Brain microvascular endothelial cell (primary cell): ENCODE results near the gene VASP.

ENCODE experiments used
- DNase-seq: peaks from one replicate; pipeline ENCODE4 v3.0.0-alpha.2; 2020
- H3K27ac ChIP-seq: fragments of 250-450 bp; sonication (Bioruptor Pico); 2 replicates; pipeline ENCODE4 v1.5.1; 2020; ENCODE audit warnings: mild to moderate bottlenecking, moderate library complexity
- H3K27me3 ChIP-seq: fragments of 250-450 bp; sonication (Bioruptor Pico); replicated peaks from 2 replicates; pipeline ENCODE4 v1.5.1; 2020; ENCODE audit warnings: mild to moderate bottlenecking
- H3K36me3 ChIP-seq: fragments of 250-450 bp; sonication (Bioruptor Pico); replicated peaks from 2 replicates; pipeline ENCODE4 v1.5.1; 2020; ENCODE audit warnings: mild to moderate bottlenecking
- H3K4me3 ChIP-seq: 2 replicates; pipeline ENCODE4 v1.5.1; 2011; ENCODE audit warnings: low read depth, mild to moderate bottlenecking, control low read depth, low read length, moderate library complexity
- in situ Hi-C: cut with HindIII; loops from 2 replicates; pipeline ENCODE4 v1.10.0; 2017; ENCODE audit warnings: low sequenced_read_pairs, low pct_ligation_motif_present
- TF ChIP-seq, protein P1 (sequence below): IDR thresholded peaks from 2 replicates; pipeline ENCODE4 v1.5.1; 2011; ENCODE audit warnings: low read depth, mild to moderate bottlenecking, moderate library complexity, low read length, control low read depth, inconsistent platforms; ENCODE audit errors: missing control alignments

VASP gene

DNA sequence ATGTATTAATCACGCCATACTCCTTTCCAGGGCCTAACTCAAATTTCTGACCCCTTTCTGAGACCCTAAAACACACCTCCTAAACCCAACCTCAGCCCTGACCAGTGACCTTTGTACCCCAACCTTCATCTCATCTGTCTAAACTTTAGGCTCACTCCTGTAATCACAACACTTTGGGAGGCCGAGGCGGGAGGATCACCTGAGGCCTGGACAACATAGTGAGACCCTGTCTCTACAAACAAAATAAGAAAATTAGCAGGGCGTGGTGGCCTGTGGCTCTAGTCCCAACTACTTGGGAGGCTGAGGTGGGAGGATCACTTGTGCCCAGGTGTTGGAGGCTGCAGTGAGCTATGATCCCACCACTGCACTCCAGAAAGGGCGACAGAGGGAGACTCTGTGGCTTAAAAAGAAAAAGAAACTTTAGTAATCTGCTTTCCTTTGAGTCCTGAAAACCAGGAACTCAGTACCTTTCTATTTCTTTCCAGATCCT lies 15.1 kb upstream of the VASP start:
- DNase-seq: no peak
- in situ Hi-C loops: no loop called here
- no peak overlapping the region for H3K4me3 ChIP-seq
- no peaks in the 10 kb centered on the region for H3K27me3 ChIP-seq
- TF ChIP-seq, protein P1, sequence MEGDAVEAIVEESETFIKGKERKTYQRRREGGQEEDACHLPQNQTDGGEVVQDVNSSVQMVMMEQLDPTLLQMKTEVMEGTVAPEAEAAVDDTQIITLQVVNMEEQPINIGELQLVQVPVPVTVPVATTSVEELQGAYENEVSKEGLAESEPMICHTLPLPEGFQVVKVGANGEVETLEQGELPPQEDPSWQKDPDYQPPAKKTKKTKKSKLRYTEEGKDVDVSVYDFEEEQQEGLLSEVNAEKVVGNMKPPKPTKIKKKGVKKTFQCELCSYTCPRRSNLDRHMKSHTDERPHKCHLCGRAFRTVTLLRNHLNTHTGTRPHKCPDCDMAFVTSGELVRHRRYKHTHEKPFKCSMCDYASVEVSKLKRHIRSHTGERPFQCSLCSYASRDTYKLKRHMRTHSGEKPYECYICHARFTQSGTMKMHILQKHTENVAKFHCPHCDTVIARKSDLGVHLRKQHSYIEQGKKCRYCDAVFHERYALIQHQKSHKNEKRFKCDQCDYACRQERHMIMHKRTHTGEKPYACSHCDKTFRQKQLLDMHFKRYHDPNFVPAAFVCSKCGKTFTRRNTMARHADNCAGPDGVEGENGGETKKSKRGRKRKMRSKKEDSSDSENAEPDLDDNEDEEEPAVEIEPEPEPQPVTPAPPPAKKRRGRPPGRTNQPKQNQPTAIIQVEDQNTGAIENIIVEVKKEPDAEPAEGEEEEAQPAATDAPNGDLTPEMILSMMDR: no peak
- no peak overlapping the region for H3K27ac ChIP-seq
- H3K36me3 ChIP-seq: no peaks in the 10 kb centered on the region

DNA sequence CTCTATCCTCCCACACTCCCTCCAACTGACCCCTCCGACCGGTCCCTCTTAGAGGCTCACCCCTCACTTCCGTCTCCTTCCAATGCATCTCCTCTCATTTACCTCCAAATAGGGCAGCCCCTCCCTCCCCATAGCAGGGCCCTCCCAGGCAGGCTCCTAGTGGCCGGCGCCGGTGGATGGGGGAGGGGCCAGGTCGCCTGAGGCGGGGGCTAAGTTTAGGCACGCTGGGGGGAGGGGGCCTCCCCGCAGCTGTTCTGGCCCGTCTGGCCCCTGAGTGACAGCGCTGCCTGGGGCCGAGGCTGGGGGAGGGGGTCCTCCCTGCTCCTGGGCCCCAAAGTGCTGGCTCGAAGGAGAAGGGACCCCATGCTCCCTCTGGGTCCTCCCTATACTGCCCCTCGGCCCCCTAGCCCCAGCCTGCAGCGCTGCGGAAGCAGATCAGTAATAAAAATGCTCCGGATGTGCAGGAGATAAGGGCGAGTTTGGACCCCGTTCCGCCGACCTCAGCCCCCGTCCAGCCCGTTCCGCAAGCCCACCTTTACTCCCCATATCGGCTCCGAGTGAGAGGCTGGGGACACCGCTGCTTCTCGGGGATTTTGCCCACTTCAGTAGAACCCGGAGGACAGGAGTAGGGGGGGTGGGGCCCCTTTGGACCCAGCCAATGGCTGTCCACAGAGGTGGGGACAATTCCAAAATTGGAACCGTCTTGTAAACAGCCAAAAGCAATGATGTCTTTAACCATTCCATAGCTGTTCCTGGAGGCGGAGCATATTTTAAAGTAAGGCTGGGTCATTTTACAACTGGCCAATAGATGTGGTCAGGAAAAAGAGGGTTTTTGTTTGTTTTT lies 14.4 kb upstream of the VASP start:
- Histone ChIP-seq H3K4me3 (peak overlapping the region; percentile 65), H3K27ac (no peak overlapping the region), H3K36me3 (no peaks in the 10 kb centered on the region), H3K27me3 (no peaks in the 10 kb centered on the region)
- peak; percentile 61 for DNase-seq
- in situ Hi-C loops: no loop called here
- TF ChIP-seq, protein P1: no peak

DNA sequence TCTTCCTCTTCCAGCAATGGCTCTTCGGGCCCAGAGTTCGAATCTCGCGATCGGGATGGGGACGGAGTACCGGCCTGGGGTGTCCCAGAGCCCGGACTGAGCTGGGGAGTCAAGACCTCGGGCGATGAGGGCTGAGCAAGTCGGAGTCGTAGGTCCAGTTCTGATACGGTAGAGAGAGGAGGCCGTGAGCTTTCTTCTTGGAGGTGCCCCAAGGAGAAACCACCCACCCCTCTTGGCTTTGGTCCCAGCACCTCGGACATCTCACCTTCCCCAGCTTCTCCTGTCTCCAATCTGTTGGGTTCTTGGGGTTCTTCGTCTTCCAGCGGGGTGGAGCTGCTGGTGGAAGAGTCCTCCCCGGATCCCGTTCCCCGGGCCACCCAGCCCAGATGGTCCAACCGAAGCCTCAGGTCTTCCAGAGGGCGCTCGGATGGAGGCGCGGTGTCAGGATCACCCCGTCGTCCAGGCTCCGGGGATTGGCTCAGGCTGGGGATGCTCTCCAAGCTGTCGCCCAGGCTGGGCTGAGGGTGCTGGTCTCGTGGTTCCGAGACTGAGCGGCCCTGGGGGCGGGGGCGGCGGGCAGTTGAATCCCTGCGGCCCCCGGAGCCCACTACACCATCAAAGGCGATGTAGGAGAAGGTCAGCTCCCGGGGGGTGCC lies 12.9 kb upstream of the VASP start:
- TF ChIP-seq, protein P1: no peak
- no peak for DNase-seq
- Histone ChIP-seq H3K36me3 (no peaks in the 10 kb centered on the region), H3K27ac (no peak overlapping the region), H3K4me3 (no peak overlapping the region), H3K27me3 (no peaks in the 10 kb centered on the region)
- in situ Hi-C loops: no loop called here

DNA sequence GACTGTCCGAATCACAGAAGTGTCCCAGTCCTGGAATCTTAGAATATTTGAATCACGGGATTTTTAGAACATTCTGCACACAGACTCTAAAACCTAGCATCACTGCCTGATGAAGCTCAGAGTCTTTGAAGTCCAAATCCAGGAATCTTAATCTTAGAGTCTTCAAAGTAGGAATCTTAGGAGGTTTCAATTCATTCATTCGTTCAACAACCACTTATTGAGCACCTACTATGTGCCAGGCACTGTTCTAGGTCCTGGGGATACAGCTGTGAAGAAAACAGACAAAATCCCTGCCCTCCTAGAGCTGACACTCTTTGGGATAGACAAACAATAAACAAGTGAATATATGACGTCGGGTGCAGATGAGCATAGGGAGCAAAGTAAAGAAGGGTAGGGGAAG lies 12.1 kb upstream of the VASP start:
- DNase-seq: no peak
- in situ Hi-C loops: no loop called here
- H3K27ac ChIP-seq: no peak overlapping the region
- H3K36me3 ChIP-seq: no peaks in the 10 kb centered on the region
- TF ChIP-seq, protein P1: no peak
- H3K27me3 ChIP-seq: no peaks in the 10 kb centered on the region
- no peak overlapping the region for H3K4me3 ChIP-seq

DNA sequence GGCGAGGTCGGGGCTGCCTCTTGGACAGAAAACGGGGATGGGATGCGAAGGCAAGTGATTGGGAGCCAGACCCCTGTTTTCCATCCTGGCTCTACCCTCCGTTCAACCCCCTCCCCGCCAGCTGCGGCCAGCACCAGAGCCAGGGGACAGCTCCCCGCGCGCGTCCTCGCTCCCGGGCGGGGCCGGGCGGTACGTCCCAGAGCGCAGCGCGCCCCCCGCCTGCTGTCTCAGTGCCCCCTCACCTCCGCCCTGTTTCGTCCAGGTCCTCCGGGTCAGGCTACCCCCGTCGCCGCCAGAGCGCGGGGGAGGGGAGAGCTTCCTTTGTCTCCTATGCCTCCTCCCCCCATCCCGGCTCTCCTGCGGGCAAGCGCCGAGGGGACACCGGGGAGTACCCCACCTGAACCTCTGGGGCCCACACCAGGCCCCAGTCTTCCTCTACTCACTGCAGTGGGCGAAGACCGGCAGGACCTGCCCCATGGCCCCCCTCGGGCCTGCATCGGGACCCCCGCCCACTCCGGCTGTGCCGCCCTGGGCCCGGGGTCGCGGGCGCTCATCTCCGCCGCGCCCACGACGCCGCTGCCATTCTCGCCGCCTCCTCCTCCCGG lies 10.8 kb upstream of the VASP start:
- no peak overlapping the region for H3K27ac ChIP-seq
- H3K4me3 ChIP-seq: peak overlapping the region; percentile 65
- no peak for DNase-seq
- TF ChIP-seq, protein P1: no peak
- no peaks in the 10 kb centered on the region for H3K27me3 ChIP-seq
- no peaks in the 10 kb centered on the region for H3K36me3 ChIP-seq
- in situ Hi-C loops: no loop called here
